ENCODE measurements around the gene ZNF593OS.

GRCh38 chr1:26203642-26204318 is 32.1 kb upstream of the ZNF593OS start:
- TF ChIP-seq CTCF (IDR thresholded peaks at IDR 0.05; ENCODE audit: low read depth, low read length, missing input control), result no peak
- TF ChIP-seq, protein P1, sequence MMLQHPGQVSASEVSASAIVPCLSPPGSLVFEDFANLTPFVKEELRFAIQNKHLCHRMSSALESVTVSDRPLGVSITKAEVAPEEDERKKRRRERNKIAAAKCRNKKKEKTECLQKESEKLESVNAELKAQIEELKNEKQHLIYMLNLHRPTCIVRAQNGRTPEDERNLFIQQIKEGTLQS (IDR thresholded peaks at IDR 0.05), result no peak
- TF ChIP-seq, protein P2, sequence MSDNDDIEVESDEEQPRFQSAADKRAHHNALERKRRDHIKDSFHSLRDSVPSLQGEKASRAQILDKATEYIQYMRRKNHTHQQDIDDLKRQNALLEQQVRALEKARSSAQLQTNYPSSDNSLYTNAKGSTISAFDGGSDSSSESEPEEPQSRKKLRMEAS (IDR thresholded peaks at IDR 0.05), result no peak
- no peak for TF ChIP-seq REST (IDR thresholded peaks at IDR 0.05)
- TF ChIP-seq, protein P3, sequence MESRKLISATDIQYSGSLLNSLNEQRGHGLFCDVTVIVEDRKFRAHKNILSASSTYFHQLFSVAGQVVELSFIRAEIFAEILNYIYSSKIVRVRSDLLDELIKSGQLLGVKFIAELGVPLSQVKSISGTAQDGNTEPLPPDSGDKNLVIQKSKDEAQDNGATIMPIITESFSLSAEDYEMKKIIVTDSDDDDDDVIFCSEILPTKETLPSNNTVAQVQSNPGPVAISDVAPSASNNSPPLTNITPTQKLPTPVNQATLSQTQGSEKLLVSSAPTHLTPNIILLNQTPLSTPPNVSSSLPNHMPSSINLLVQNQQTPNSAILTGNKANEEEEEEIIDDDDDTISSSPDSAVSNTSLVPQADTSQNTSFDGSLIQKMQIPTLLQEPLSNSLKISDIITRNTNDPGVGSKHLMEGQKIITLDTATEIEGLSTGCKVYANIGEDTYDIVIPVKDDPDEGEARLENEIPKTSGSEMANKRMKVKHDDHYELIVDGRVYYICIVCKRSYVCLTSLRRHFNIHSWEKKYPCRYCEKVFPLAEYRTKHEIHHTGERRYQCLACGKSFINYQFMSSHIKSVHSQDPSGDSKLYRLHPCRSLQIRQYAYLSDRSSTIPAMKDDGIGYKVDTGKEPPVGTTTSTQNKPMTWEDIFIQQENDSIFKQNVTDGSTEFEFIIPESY (IDR thresholded peaks at IDR 0.05), result no peak

All from liver (tissue), 3 donors.